Subcutaneous adipose tissue (tissue), 4 donors: ENCODE data around the gene IGFBP5. TPM values are rescaled to one million over a fixed set of nuclear protein-coding genes. Genes with fewer than 3 reads are reported as not detected.

Experiments used
- CTCF ChIP-seq: fragments of 450-650 bp; IDR thresholded peaks from one replicate; pipeline ENCODE4 v1.5.1; 2016; ENCODE audit warnings: low read depth, mild to moderate bottlenecking, control low read depth, antibody characterized with exemption, moderate library complexity
- total RNA-seq, 4 donors: library from RNA; depleted of rRNA; stranded (reverse); fragments of >200 nt; gene quantifications; one replicate each; pipeline ENCODE4 v1.1.0, GENCODE V29; 2016

The IGFBP5 gene
- total RNA-seq, 4 donors from 2014 or later, result 74.8 to 661 (median 512) TPM

GRCh38 chr2:216700781-216701180 lies 5.4 kb upstream of the IGFBP5 start:
- no peak for TF ChIP-seq CTCF

- no peak for TF ChIP-seq CTCF
Measured at GRCh38 chr2:216700088-216700567, 4.8 kb upstream of the IGFBP5 start.

- TF ChIP-seq CTCF, result no peak
Measured at GRCh38 chr2:216698895-216699294, 3.5 kb upstream of the IGFBP5 start.

- TF ChIP-seq CTCF, result no peak
Measured at GRCh38 chr2:216698293-216698692, 2.9 kb upstream of the IGFBP5 start.

GRCh38 chr2:216696751-216697560 lies 1.6 kb upstream of the IGFBP5 start:
- TF ChIP-seq CTCF, result no peak

GRCh38 chr2:216696321-216696720 lies 972 bp upstream of the IGFBP5 start:
- TF ChIP-seq CTCF, result no peak

- no peak for TF ChIP-seq CTCF
Measured at GRCh38 chr2:216694826-216695217, 527 bp downstream of the IGFBP5 start.
